ENCODE data around the gene SPAG16. TPM values are rescaled to one million over a fixed set of nuclear protein-coding genes. Genes with fewer than 3 reads are reported as not detected.

Gene SPAG16
- total RNA-seq, 1 experiment from 2014 or later = 21.5 TPM

- peaks cover 3% of the 10 kb centered on the region; the same call in 1 of the 2 replicates for H3K9me3 ChIP-seq
- DNase-seq = no peak
- no peak for TF ChIP-seq CTCF (IDR thresholded peaks at IDR 0.05; ENCODE audit: insufficient read depth in 1 of 2, low read depth in 1 of 2, low read length in 1 of 2, severe bottlenecking in 1 of 2, unreplicated experiment in 1 of 2)
- POLR2A ChIA-PET = no interaction called here
- no peaks in the 10 kb centered on the region for H3K27me3 ChIP-seq (replicated peaks; ENCODE audit: control insufficient read depth, insufficient read depth, low read length)
- CTCF ChIA-PET = no interaction called here
- H3K9me3 Mint-ChIP-seq (ENCODE audit: unreplicated experiment) = no peaks in the 10 kb centered on the region
- H3K4me1 Mint-ChIP-seq (ENCODE audit: low read depth, unreplicated experiment) = no peaks in the 10 kb centered on the region
- no peaks in the 10 kb centered on the region for H3K36me3 ChIP-seq (ENCODE audit: control insufficient read depth, insufficient read depth, low read length)
- no TSS peak for BruUV-seq (replicated peaks)
- no peak overlapping the region for H3K4me3 ChIP-seq (ENCODE audit: low read depth, low read length)
- peaks cover 5% of the 10 kb centered on the region; the same call in 1 of the 2 replicates for H3K4me1 ChIP-seq
- H3K36me3 Mint-ChIP-seq (ENCODE audit: insufficient read depth, unreplicated experiment) = no peaks in the 10 kb centered on the region
- H3K27me3 Mint-ChIP-seq (ENCODE audit: insufficient read depth, unreplicated experiment) = no peaks in the 10 kb centered on the region
- no peak overlapping the region for H3K4me3 Mint-ChIP-seq (ENCODE audit: unreplicated experiment)
- intact Hi-C loops (cut with micrococcal nuclease; ENCODE audit: unreplicated experiment) = no loop called here
- H3K27ac Mint-ChIP-seq (ENCODE audit: unreplicated experiment) = no peak overlapping the region
These were observed 135.7 kb downstream of the SPAG16 start for GRCh38 chr2:213419980-213420379.

GRCh38 chr2:213420828-213421385 is 136.6 kb downstream of the SPAG16 start:
- no peak overlapping the region for H3K4me3 Mint-ChIP-seq (ENCODE audit: unreplicated experiment)
- ChIA-PET CTCF (no interaction called here), POLR2A (no interaction called here)
- Histone ChIP-seq H3K9me3 (peaks cover 3% of the 10 kb centered on the region; the same call in 1 of the 2 replicates), H3K27me3 (replicated peaks; ENCODE audit: control insufficient read depth, insufficient read depth, low read length) (no peaks in the 10 kb centered on the region), H3K36me3 (ENCODE audit: control insufficient read depth, insufficient read depth, low read length) (no peaks in the 10 kb centered on the region), H3K4me3 (ENCODE audit: low read depth, low read length) (no peak overlapping the region), H3K4me1 (no peaks in the 10 kb centered on the region)
- no peak for TF ChIP-seq CTCF (IDR thresholded peaks at IDR 0.05; ENCODE audit: insufficient read depth in 1 of 2, low read depth in 1 of 2, low read length in 1 of 2, severe bottlenecking in 1 of 2, unreplicated experiment in 1 of 2)
- no peaks in the 10 kb centered on the region for H3K9me3 Mint-ChIP-seq (ENCODE audit: unreplicated experiment)
- no peaks in the 10 kb centered on the region for H3K4me1 Mint-ChIP-seq (ENCODE audit: low read depth, unreplicated experiment)
- H3K27ac Mint-ChIP-seq (ENCODE audit: unreplicated experiment) = no peak overlapping the region
- intact Hi-C loops (cut with micrococcal nuclease; ENCODE audit: unreplicated experiment) = no loop called here
- DNase-seq = no peak
- no TSS peak for BruUV-seq (replicated peaks)
- no peaks in the 10 kb centered on the region for H3K36me3 Mint-ChIP-seq (ENCODE audit: insufficient read depth, unreplicated experiment)
- no peaks in the 10 kb centered on the region for H3K27me3 Mint-ChIP-seq (ENCODE audit: insufficient read depth, unreplicated experiment)

GRCh38 chr2:213422211-213422610 is 137.9 kb downstream of the SPAG16 start:
- ChIA-PET POLR2A (no interaction called here), CTCF (no interaction called here)
- no TSS peak for BruUV-seq (replicated peaks)
- H3K9me3 ChIP-seq = peaks cover 3% of the 10 kb centered on the region; the same call in 1 of the 2 replicates
- no peak for TF ChIP-seq CTCF (IDR thresholded peaks at IDR 0.05; ENCODE audit: insufficient read depth in 1 of 2, low read depth in 1 of 2, low read length in 1 of 2, severe bottlenecking in 1 of 2, unreplicated experiment in 1 of 2)
- intact Hi-C loops (cut with micrococcal nuclease; ENCODE audit: unreplicated experiment) = no loop called here
- H3K36me3 ChIP-seq (ENCODE audit: control insufficient read depth, insufficient read depth, low read length) = no peaks in the 10 kb centered on the region
- H3K4me3 ChIP-seq (ENCODE audit: low read depth, low read length) = no peak overlapping the region
- H3K4me1 ChIP-seq = no peaks in the 10 kb centered on the region
- no peak for DNase-seq
- no peaks in the 10 kb centered on the region for H3K36me3 Mint-ChIP-seq (ENCODE audit: insufficient read depth, unreplicated experiment)
- H3K27me3 ChIP-seq (replicated peaks; ENCODE audit: control insufficient read depth, insufficient read depth, low read length) = no peaks in the 10 kb centered on the region
- no peak overlapping the region for H3K4me3 Mint-ChIP-seq (ENCODE audit: unreplicated experiment)
- no peaks in the 10 kb centered on the region for H3K4me1 Mint-ChIP-seq (ENCODE audit: low read depth, unreplicated experiment)
- no peak overlapping the region for H3K27ac Mint-ChIP-seq (ENCODE audit: unreplicated experiment)
- H3K9me3 Mint-ChIP-seq (ENCODE audit: unreplicated experiment) = no peaks in the 10 kb centered on the region
- H3K27me3 Mint-ChIP-seq (ENCODE audit: insufficient read depth, unreplicated experiment) = no peaks in the 10 kb centered on the region
